H9 (cell line): ENCODE results near the gene ZNF821. TPM values are rescaled to one million over a fixed set of nuclear protein-coding genes. Genes with fewer than 3 reads are reported as not detected.

ENCODE experiments used
- DNase-seq: peaks from one replicate; pipeline ENCODE4 v3.0.0-alpha.2; 2017
- H2AFZ ChIP-seq: one replicate; pipeline ENCODE4 v1.6.1; 2013; ENCODE audit warnings: mild to moderate bottlenecking, low read length, control low read depth, moderate library complexity
- H2AK5ac ChIP-seq: 2 replicates; pipeline ENCODE4 v1.6.1; 2013; ENCODE audit warnings: low read length, control low read depth, mixed read lengths; ENCODE audit not compliant: insufficient read length
- H2BK120ac ChIP-seq: one replicate; pipeline ENCODE4 v1.6.1; 2013; ENCODE audit warnings: low read depth, mild to moderate bottlenecking, low read length, control low read depth, inconsistent platforms; ENCODE audit not compliant: poor library complexity, severe bottlenecking
- H2BK12ac ChIP-seq: 2 replicates; pipeline ENCODE4 v1.6.1; 2013; ENCODE audit warnings: low read length, control low read depth, mixed read lengths, low read depth; ENCODE audit not compliant: insufficient read length
- H2BK15ac ChIP-seq: 2 replicates; pipeline ENCODE4 v1.6.1; 2013; ENCODE audit warnings: low read depth, low read length, control low read depth
- H2BK20ac ChIP-seq: one replicate; pipeline ENCODE4 v1.6.1; 2013; ENCODE audit warnings: low read depth, mild to moderate bottlenecking, low read length, control low read depth, inconsistent platforms; ENCODE audit not compliant: poor library complexity, severe bottlenecking
- H2BK5ac ChIP-seq: 2 replicates; pipeline ENCODE4 v1.6.1; 2013; ENCODE audit warnings: low read length, control low read depth, mixed read lengths; ENCODE audit not compliant: insufficient read length
- H3K14ac ChIP-seq: 2 replicates; pipeline ENCODE4 v1.6.1; 2013; ENCODE audit warnings: low read length, control low read depth; ENCODE audit not compliant: insufficient read depth
- H3K18ac ChIP-seq: 2 replicates; pipeline ENCODE4 v1.6.1; 2013; ENCODE audit warnings: low read depth, mild to moderate bottlenecking, mixed read lengths, low read length, control low read depth; ENCODE audit not compliant: insufficient read length
- H3K23ac ChIP-seq: 2 replicates; pipeline ENCODE4 v1.6.1; 2013; ENCODE audit warnings: low read length, control low read depth, mixed read lengths, low read depth; ENCODE audit not compliant: insufficient read length
- H3K23me2 ChIP-seq: 2 replicates; pipeline ENCODE4 v1.6.1; 2013; ENCODE audit warnings: low read depth, mild to moderate bottlenecking, mixed read lengths, low read length, control low read depth; ENCODE audit not compliant: insufficient read length, poor library complexity, severe bottlenecking
- H3K27ac ChIP-seq: 2 replicates; pipeline ENCODE4 v1.5.1; 2013; ENCODE audit warnings: low read length, control low read depth, mixed read lengths, low read depth; ENCODE audit not compliant: insufficient read length
- H3K27me3 ChIP-seq: 2 replicates; pipeline ENCODE4 v1.6.1; 2013; ENCODE audit warnings: low read length, control low read depth, inconsistent platforms; ENCODE audit not compliant: insufficient read depth
- H3K4ac ChIP-seq: 2 replicates; pipeline ENCODE4 v1.6.1; 2013; ENCODE audit warnings: low read depth, mild to moderate bottlenecking, control low read depth, inconsistent platforms, low read length, moderate library complexity
- H3K4me1 ChIP-seq: 2 replicates; pipeline ENCODE4 v1.6.1; 2013; ENCODE audit warnings: low read length, control low read depth, inconsistent platforms; ENCODE audit not compliant: insufficient read depth
- H3K4me2 ChIP-seq: 2 replicates; pipeline ENCODE4 v1.6.1; 2013; ENCODE audit warnings: low read length, control low read depth, mixed read lengths; ENCODE audit not compliant: insufficient read length, insufficient read depth
- H3K56ac ChIP-seq: 2 replicates; pipeline ENCODE4 v1.6.1; 2013; ENCODE audit warnings: low read depth, mild to moderate bottlenecking, mixed read lengths, low read length, control low read depth; ENCODE audit not compliant: insufficient read length
- H3K79me1 ChIP-seq: 2 replicates; pipeline ENCODE4 v1.6.1; 2013; ENCODE audit warnings: low read depth, mild to moderate bottlenecking, moderate library complexity, low read length, control low read depth, inconsistent platforms; ENCODE audit not compliant: insufficient read depth, poor library complexity, severe bottlenecking
- H3K79me2 ChIP-seq: 2 replicates; pipeline ENCODE4 v1.6.1; 2013; ENCODE audit warnings: low read length, control low read depth, inconsistent platforms; ENCODE audit not compliant: insufficient read depth
- H3K9ac ChIP-seq: 2 replicates; pipeline ENCODE4 v1.6.1; 2013; ENCODE audit warnings: low read length, control low read depth, mixed read lengths; ENCODE audit not compliant: insufficient read length; ENCODE audit errors: extremely low read depth
- H3K9me3 ChIP-seq: one replicate; pipeline ENCODE4 v1.6.1; 2013; ENCODE audit warnings: low read depth, low read length, inconsistent platforms; ENCODE audit not compliant: control insufficient read depth
- H3T11ph ChIP-seq: one replicate; pipeline ENCODE4 v1.6.1; 2013; ENCODE audit warnings: mild to moderate bottlenecking, low read length, control low read depth, inconsistent platforms
- H4K20me1 ChIP-seq: one replicate; pipeline ENCODE4 v1.6.1; 2013; ENCODE audit not compliant: control insufficient read depth, insufficient read length, insufficient read depth
- H4K5ac ChIP-seq: 2 replicates; pipeline ENCODE4 v1.6.1; 2013; ENCODE audit warnings: low read depth, mild to moderate bottlenecking, mixed read lengths, low read length, control low read depth; ENCODE audit not compliant: insufficient read length
- H4K8ac ChIP-seq: replicated peaks from 2 replicates; pipeline ENCODE4 v1.6.1; 2013; ENCODE audit warnings: low read length, control low read depth, mixed read lengths, low read depth; ENCODE audit not compliant: insufficient read length
- H4K91ac ChIP-seq: 2 replicates; pipeline ENCODE4 v1.6.1; 2013; ENCODE audit warnings: low read depth, mild to moderate bottlenecking, moderate library complexity, mixed read lengths, low read length, control low read depth; ENCODE audit not compliant: insufficient read length
- H3K27ac Mint-ChIP-seq, 3 experiments: 2 replicates in 2 of 3; 3 replicates in 1 of 3; pipeline ENCODE4 v1.8.0; 2020 to 2021; ENCODE audit warnings: mixed read lengths in 3 of 3, mild to moderate bottlenecking in 1 of 3, moderate library complexity in 1 of 3
- H3K27me3 Mint-ChIP-seq: 2 replicates; pipeline ENCODE4 v1.8.0; 2021; ENCODE audit warnings: low read depth, mild to moderate bottlenecking, moderate library complexity, mixed read lengths
- H3K36me3 Mint-ChIP-seq, 3 experiments: 2 replicates in 2 of 3; 3 replicates in 1 of 3; pipeline ENCODE4 v1.8.0; 2020 to 2021; ENCODE audit warnings: low read depth in 3 of 3, mixed read lengths in 3 of 3; ENCODE audit not compliant: insufficient read depth in 1 of 3
- H3K4me1 Mint-ChIP-seq, 2 experiments: 2 replicates each; pipeline ENCODE4 v1.8.0; 2020; ENCODE audit warnings: mixed read lengths in 2 of 2
- H3K4me3 Mint-ChIP-seq, 2 experiments: 2 replicates in 1 of 2; 3 replicates in 1 of 2; pipeline ENCODE4 v1.8.0; 2020 to 2021; ENCODE audit warnings: mild to moderate bottlenecking in 2 of 2, mixed read lengths in 2 of 2, moderate library complexity in 1 of 2
- H3K9me3 Mint-ChIP-seq, 2 experiments: 2 replicates in 1 of 2; 3 replicates in 1 of 2; pipeline ENCODE4 v1.8.0; 2020; ENCODE audit warnings: mild to moderate bottlenecking in 2 of 2, mixed read lengths in 2 of 2, moderate library complexity in 1 of 2
- CTCF ChIP-seq: fragments of 200-600 bp; sonication (generic); conservative IDR thresholded peaks from 3 replicates; pipeline ENCODE4 v1.8.0; 2021; ENCODE audit warnings: antibody characterized with exemption, mild to moderate bottlenecking
- WGBS: extraction: QIAGEN DNeasy Blood & Tissue Kit; methylation state at CpG from one replicate; pipeline ENCODE4 v1.1.7; 2013; ENCODE audit warnings: missing lambda C conversion rate, low lambda C conversion rate, mixed read lengths; ENCODE audit not compliant: insufficient read length; ENCODE audit errors: extremely low coverage; 5-methylcytosine and 5-hydroxymethylcytosine counted together
- total RNA-seq: library from RNA; stranded (reverse); gene quantifications from 2 replicates; pipeline ENCODE4 v1.2.1, GENCODE V29; 2021

Gene ZNF821
- total RNA-seq, 1 experiment from 2014 or later, result 12.5 TPM

DNA sequence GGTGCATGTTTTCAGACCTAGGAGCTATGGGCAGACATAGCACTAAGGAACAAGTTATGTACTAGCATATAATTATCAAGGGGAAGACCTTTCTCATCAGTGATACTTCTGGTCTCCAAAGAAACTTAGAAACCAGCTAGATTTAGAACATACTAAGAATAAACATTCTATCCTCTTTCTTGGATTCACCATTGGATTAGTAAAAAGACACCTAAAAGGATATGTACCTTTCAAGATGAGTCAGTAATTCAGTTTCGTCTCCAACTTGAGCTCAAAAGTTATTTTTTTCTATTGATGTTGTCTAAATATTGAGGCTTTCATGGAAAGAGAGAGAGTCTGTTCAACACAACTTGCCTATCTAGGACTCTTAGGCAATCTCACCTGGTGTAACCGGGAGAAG lies 13.2 kb downstream of the ZNF821 start:
- H2BK12ac ChIP-seq, result no peak overlapping the region
- no peak overlapping the region for H3K27ac ChIP-seq
- no peak overlapping the region for H3K4ac ChIP-seq
- H4K8ac ChIP-seq, result no peak overlapping the region
- Mint-ChIP-seq H3K27me3 (no peaks in the 10 kb centered on the region), H3K36me3 (peaks cover 2 to 34% (median 25%) of the 10 kb centered on the region in 3 experiments; a peak in 6 of 7 replicates), H3K4me3 (no peak overlapping the region), H3K27ac (no peak overlapping the region), H3K9me3 (no peaks in the 10 kb centered on the region), H3K4me1 (peaks cover 5 to 8% of the 10 kb centered on the region in 2 experiments; a peak in 3 of 4 replicates)
- H2BK120ac ChIP-seq, result no peak overlapping the region
- no CpG with 5 or more reads among the region's 2 CpGs for WGBS
- no peak overlapping the region for H3K18ac ChIP-seq
- no peak overlapping the region for H2AK5ac ChIP-seq
- no peak overlapping the region for H4K91ac ChIP-seq
- no peak for DNase-seq
- no peak overlapping the region for H3K23ac ChIP-seq
- no peaks in the 10 kb centered on the region for H3K9me3 ChIP-seq
- no peak overlapping the region for H4K5ac ChIP-seq
- H3K79me2 ChIP-seq, result no peaks in the 10 kb centered on the region
- H3K27me3 ChIP-seq, result no peaks in the 10 kb centered on the region
- no peaks in the 10 kb centered on the region for H3K4me1 ChIP-seq
- no peak overlapping the region for H3K56ac ChIP-seq
- H2BK5ac ChIP-seq, result no peak overlapping the region
- TF ChIP-seq CTCF, result no peak
- H4K20me1 ChIP-seq, result no peaks in the 10 kb centered on the region
- no peak overlapping the region for H2BK20ac ChIP-seq
- no peak overlapping the region for H3T11ph ChIP-seq
- no peak overlapping the region for H3K4me2 ChIP-seq
- no peaks in the 10 kb centered on the region for H3K79me1 ChIP-seq
- H2AFZ ChIP-seq, result no peak overlapping the region
- no peak overlapping the region for H3K9ac ChIP-seq
- no peak overlapping the region for H3K14ac ChIP-seq
- no peak overlapping the region for H2BK15ac ChIP-seq
- no peaks in the 10 kb centered on the region for H3K23me2 ChIP-seq
